GM12878 (cell line): ENCODE measurements around the gene TRIM7. TPM values are rescaled to one million over a fixed set of nuclear protein-coding genes. Genes with fewer than 3 reads are reported as not detected.
A peak's percentile ranks its signal among the peaks of the same experiment; 100 is the strongest.

Experiments used
- ATAC-seq: fragments of 200-7000 bp; cut with Tn5 transposase; 3 replicates; pipeline ENCODE4 v1.9.1; 2020; ENCODE audit warnings: mild to moderate bottlenecking, moderate library complexity
- BruUV-seq: library from RNA; stranded (reverse); fragments of 400-500 nt; replicated peaks from 2 replicates; lab custom pipeline; 2021; lab: Mats Ljungman, UMichigan
- CTCF ChIA-PET: fragments of 300-600 bp; sonication (Branson Sonifier 250); formaldehyde crosslinking; extraction: SDS; loops from one replicate; lab custom pipeline; 2021; ENCODE audit warnings: inconsistent platforms; lab: Yijun Ruan, JAX
- POLR2A ChIA-PET: fragments of 350-600 bp; formaldehyde crosslinking; extraction: SDS; loops from one replicate; lab custom pipeline; 2021; ENCODE audit warnings: inconsistent platforms; lab: Charles Lee
- RAD21 ChIA-PET: fragments of 300-600 bp; sonication (Branson Sonifier 250); formaldehyde crosslinking; loops from one replicate; lab custom pipeline; 2023; ENCODE audit warnings: antibody characterized with exemption; ENCODE audit not compliant: unreplicated experiment; lab: Charles Lee
- SMC1A ChIA-PET: fragments of 300-600 bp; sonication (Branson Sonifier 250); formaldehyde crosslinking; loops from one replicate; lab custom pipeline; 2023; ENCODE audit not compliant: unreplicated experiment, uncharacterized antibody; lab: Charles Lee
- DNase-seq: peaks from one replicate; pipeline ENCODE4 v3.0.0-alpha.2; 2011; ENCODE audit warnings: low read depth, low spot score
- FAIRE-seq: peaks from 3 replicates; lab custom pipeline; 2011; peaks lifted over from hg19 to GRCh38; lab: Jason Lieb, UNC
- H2AFZ ChIP-seq: 2 replicates; pipeline ENCODE4 v1.6.0; 2011; ENCODE audit warnings: low read depth, low read length, control low read depth; ENCODE audit not compliant: control insufficient read depth
- H3K27ac ChIP-seq: 2 replicates; pipeline ENCODE4 v1.5.1; 2011; ENCODE audit warnings: control low read depth; ENCODE audit not compliant: control insufficient read depth, insufficient read depth
- H3K27me3 ChIP-seq, 2 experiments: replicated peaks in 1 of 2; 2 replicates each; pipeline versions ENCODE4 v1.6.0 to v1.6.1; 2011; ENCODE audit warnings: low read length in 1 of 2; ENCODE audit not compliant: control insufficient read depth in 2 of 2, insufficient read depth in 2 of 2
- H3K36me3 ChIP-seq, 2 experiments: 2 replicates each; pipeline ENCODE4 v1.5.1; 2011; ENCODE audit warnings: low read length in 1 of 2; ENCODE audit not compliant: control insufficient read depth in 2 of 2, insufficient read depth in 2 of 2
- H3K4me1 ChIP-seq: 2 replicates; pipeline ENCODE4 v1.6.1; 2011; ENCODE audit warnings: mild to moderate bottlenecking, low read length, moderate library complexity, mixed read lengths; ENCODE audit not compliant: control insufficient read depth, insufficient read depth
- H3K4me2 ChIP-seq: 2 replicates; pipeline ENCODE4 v1.6.0; 2011; ENCODE audit warnings: control low read depth; ENCODE audit not compliant: control insufficient read depth, insufficient read depth
- H3K4me3 ChIP-seq: fragments of 200-600 bp; sonication (generic); 2 replicates; pipeline ENCODE4 v1.5.1; 2016
- H3K79me2 ChIP-seq: 2 replicates; pipeline ENCODE4 v1.6.0; 2011; ENCODE audit warnings: low read length; ENCODE audit not compliant: control insufficient read depth, insufficient read depth
- H3K9ac ChIP-seq: 2 replicates; pipeline ENCODE4 v1.8.0; 2011; ENCODE audit warnings: low read length, control low read depth, mixed read lengths; ENCODE audit not compliant: control insufficient read depth, insufficient read depth
- H3K9me3 ChIP-seq: replicated peaks from 3 replicates; pipeline ENCODE4 v1.5.1; 2011; ENCODE audit warnings: mild to moderate bottlenecking, low read length; ENCODE audit not compliant: control insufficient read depth, insufficient read depth
- H4K20me1 ChIP-seq: 2 replicates; pipeline ENCODE4 v1.6.0; 2011; ENCODE audit not compliant: control insufficient read depth, insufficient read depth
- ASH2L ChIP-seq: fragments of 300-600, 200-600 bp; sonication (generic); IDR thresholded peaks from 2 replicates; pipeline ENCODE4 v1.6.1; 2017; ENCODE audit warnings: low read depth, mild to moderate bottlenecking, borderline replicate concordance
- BHLHE40 ChIP-seq, 2 experiments: fragments of 450-650 bp in 1 of 2; IDR thresholded peaks; 2 replicates each; pipeline ENCODE4 v1.6.1; 2011 to 2017; ENCODE audit warnings: low read depth in 2 of 2, borderline replicate concordance in 1 of 2, improper control_type of control experiment in 1 of 2, low read length in 1 of 2, mild to moderate bottlenecking in 1 of 2
- CTCF ChIP-seq, 3 experiments: IDR thresholded peaks in 2 of 3; conservative IDR thresholded peaks in 1 of 3; 2 replicates each; pipeline ENCODE4 v1.5.1; 2011; ENCODE audit warnings: low read depth in 3 of 3, low read length in 3 of 3, mild to moderate bottlenecking in 3 of 3, control low read depth in 2 of 3, moderate library complexity in 2 of 3, inconsistent platforms in 1 of 3, mixed read lengths in 1 of 3; ENCODE audit not compliant: control insufficient read depth in 2 of 3, insufficient read depth in 1 of 3; ENCODE audit errors: extremely low read depth in 1 of 3
- E2F4 ChIP-seq: IDR thresholded peaks from 2 replicates; pipeline ENCODE4 v1.6.1; 2012; ENCODE audit warnings: low read depth, low read length, improper control_type of control experiment
- EED ChIP-seq: sonication (generic); IDR thresholded peaks from 2 replicates; pipeline ENCODE4 v1.6.1; 2016; ENCODE audit warnings: antibody characterized with exemption, low read depth
- HDAC2 ChIP-seq: fragments of 200-600 bp; sonication (generic); IDR thresholded peaks from 2 replicates; pipeline ENCODE4 v1.6.1; 2017
- LARP7 ChIP-seq: fragments of 450-650 bp; IDR thresholded peaks from 2 replicates; pipeline ENCODE4 v1.6.1; 2017; ENCODE audit warnings: mild to moderate bottlenecking
- MAX ChIP-seq: IDR thresholded peaks from 2 replicates; pipeline ENCODE4 v1.6.1; 2012; ENCODE audit warnings: low read depth, low read length, improper control_type of control experiment
- POLR2A ChIP-seq: IDR thresholded peaks from 2 replicates; pipeline ENCODE4 v1.6.1; 2011; ENCODE audit warnings: low read depth, mild to moderate bottlenecking, low read length
- POLR2AphosphoS2 ChIP-seq: IDR thresholded peaks from 2 replicates; pipeline ENCODE4 v1.6.1; 2011; ENCODE audit warnings: low read depth, mild to moderate bottlenecking, low read length, improper control_type of control experiment, moderate library complexity
- SIN3A ChIP-seq: IDR thresholded peaks from 2 replicates; pipeline ENCODE4 v1.6.1; 2012; ENCODE audit warnings: low read depth, low read length, improper control_type of control experiment
- WGBS: methylation state at CpG from one replicate; pipeline ENCODE4 v1.1.6; 2016; ENCODE audit warnings: low lambda C conversion rate; ENCODE audit not compliant: insufficient replicate concordance, insufficient coverage; ENCODE audit errors: missing lambda C conversion rate; 5-methylcytosine and 5-hydroxymethylcytosine counted together
- in situ Hi-C: fragments of 300-500 bp; cut with MboI; formaldehyde crosslinking; loops from 9 replicates; pipeline ENCODE4 v1.14.3; 2018; ENCODE audit warnings: mixed read lengths
- intact Hi-C: fragments of 100-400 bp; cut with micrococcal nuclease; formaldehyde crosslinking; loops from one replicate; pipeline ENCODE4 v1.14.2; 2022; ENCODE audit not compliant: unreplicated experiment
- polyA plus RNA-seq, 11 experiments: library from polyadenylated mRNA; depleted of rRNA in 4 of 11; unstranded in 6 of 11; stranded (reverse) in 5 of 11; fragments of >200 nt; fragmentation: Nextera tagmentation in 4 of 11; fragmentation: Illumina TruSeq in 1 of 11; extraction: Ambion mirVana in 4 of 11; extraction: Trizol in 1 of 11; gene quantifications; 1 replicate in 1 of 11; 2 replicates in 10 of 11; pipeline versions ENCODE4 v1.2.1 to v1.2.3, GENCODE V29; 2011 to 2016; ENCODE audit warnings: inconsistent platforms in 2 of 11, missing spikeins in 2 of 11, low read depth in 1 of 11
- total RNA-seq, 4 experiments: library from RNA; depleted of rRNA in 3 of 4; stranded (reverse); fragments of >200 nt in 3 of 4; fragmentation: Illumina TruSeq in 1 of 4; extraction: Trizol in 1 of 4; gene quantifications; 2 replicates each; pipeline versions ENCODE4 v1.2.1 to v1.2.3, GENCODE V29; 2013 to 2021

The TRIM7 gene
- total and polyA plus RNA-seq, 10 of the 15 experiments (the other 5 are each of a cell fraction or from before 2014, with no cell fraction given) = 0.02 to 1.6 (median 0.41) TPM

- peak; percentile 50 for TF ChIP-seq MAX
- peak; percentile 22; the same call in 1 of the 2 replicates for TF ChIP-seq E2F4
- TF ChIP-seq, all 136 proteins: peak for 11
These were observed 14.1 kb downstream of the TRIM7 start (continued) for GRCh38 chr5:181190711-181191525.

- WGBS = 2% methylated on average over 43 of the region's 52 CpGs
- Histone ChIP-seq H3K4me2 (peak overlapping the region; percentile 86), H3K36me3 (no peaks in the 10 kb centered on the region), H3K27ac (peak overlapping the region; percentile 67), H3K27me3 (no peaks in the 10 kb centered on the region), H3K9ac (peak overlapping the region; percentile 77), H3K4me1 (peaks cover 6% of the 10 kb centered on the region), H3K4me3 (peak overlapping the region; percentile 95), H3K79me2 (no peaks in the 10 kb centered on the region; the same call in 1 of the 2 replicates), H4K20me1 (no peaks in the 10 kb centered on the region), H2AFZ (peak overlapping the region; percentile 94), H3K9me3 (no peaks in the 10 kb centered on the region)
- BruUV-seq = no TSS peak
- TF ChIP-seq ASH2L (no peak), HDAC2 (no peak), CTCF (IDR thresholded peaks at IDR 0.05 in 2 of 3, conservative IDR thresholded peaks at IDR 0.05 in 1 of 3; ENCODE audit: control insufficient read depth in 2 of 3, extremely low read depth in 1 of 3, insufficient read depth in 1 of 3, low read depth in 3 of 3, low read length in 3 of 3) (peak in 1 of 3 experiments; percentile 0; a peak in 1 of 6 replicates), LARP7 (no peak; the same call in 1 of the 2 replicates), POLR2AphosphoS2 (no peak), POLR2A (0 out of 2 replicates have a peak, but pooled peaks have one; percentile 7), EED (0 out of 2 replicates have a peak, but pooled peaks have one; percentile 6), SIN3A (peak; percentile 18; the same call in 1 of the 2 replicates), BHLHE40 (IDR thresholded peaks at IDR 0.05; ENCODE audit: borderline replicate concordance in 1 of 2, low read depth in 2 of 2, low read length in 1 of 2) (peak in 1 of 2 experiments; percentile 3; a peak in 1 of 4 replicates)
- ChIA-PET RAD21 (interaction anchor here (0.7 to 6.9 kb wide), 7 partner anchors 9 to 71 kb away, joined by 3 to 72 read pairs (median 6); partner anchors contain the start of genes TRIM41, TRIM52 and TRIM7), CTCF (interaction anchor here (0.7 to 7.6 kb wide), 13 partner anchors 9 to 387 kb away, joined by 3 to 96 read pairs (median 6); partner anchors contain the start of genes TRIM52 and TRIM7), POLR2A (interaction anchor here (0.9 to 4.5 kb wide), 12 partner anchors 9 to 381 kb away, joined by 3 to 41 read pairs (median 9); partner anchors contain the start of genes RACK1, TRIM41 and TRIM7), SMC1A (interaction anchor here (0.7 to 4.5 kb wide), 8 partner anchors 9 to 33 kb away, joined by 3 to 40 read pairs (median 6); partner anchors contain the start of genes TRIM41 and TRIM7)
- no peak for FAIRE-seq
- DNase-seq = no peak
- peak; percentile 2 for ATAC-seq
- intact Hi-C loops (loop anchor here (2.0 kb wide), 1 partner anchor 71 kb away; the partner anchor contains the start of gene TRIM52), in situ Hi-C loops (loop anchor here (10.0 kb wide), 1 partner anchor 65 kb away; no protein-coding TSS in a partner anchor)
These were observed 14.9 kb downstream of the TRIM7 start for GRCh38 chr5:181189962-181190710.
